Heart left ventricle (tissue), 13 donors: ENCODE results near the gene MRTO4.

Source experiments
- CTCF ChIP-seq, 12 donors: fragments of 200-600 bp; sonication (generic) in 4 of 12; IDR thresholded peaks; one replicate each; pipeline versions ENCODE4 v1.5.0 to v1.8.0; 2018 to 2022; ENCODE audit warnings: antibody characterized with exemption in 12 of 12, mild to moderate bottlenecking in 5 of 12
- POLR2A ChIP-seq, 2 donors: fragments of 450-650 bp; IDR thresholded peaks; one replicate each; pipeline ENCODE4 v1.6.1; 2017; ENCODE audit warnings: antibody characterized with exemption in 2 of 2, mild to moderate bottlenecking in 2 of 2, moderate library complexity in 2 of 2
- donor health status: ischemic (EF 13 %, LVEDD 7.1; RV severe dilation, severe dysfunction).
- donor health status: DM: no; HTN: yes; CAD: no.
- donor health status: DM: no; HTN: no; CAD: no.
- donor health status: ischemic (EF 25% LVEDD 6.9; RV normal size, moderate dysfunction).
- donor health status: ischemic (EF 25% LVEDD 5.7; RV mildly dilated, moderate dysfunction).
- donor health status: ischemic (EF 35%, LVEDD 5.7; RV mildly dilated, moderate dysfunction).
- donor health status: nonischemic (EF 11% LVEDD 7.7; RV severe dilation, severe dysfunction).
- donor health status: DM: yes; HTN: yes; CAD: no.
- donor health status: PGD.
- donor health status: ischemic (EF 29% LVEDD 5.4; RV normal size, mild dysfunction).
- donor health status: nonischemic (EF 23%, LVEDD 6.1; RV moderate dilation, normal function).

GRCh38 chr1:19213580-19213979 is 38.0 kb upstream of the MRTO4 start:
- TF ChIP-seq POLR2A (IDR thresholded peaks at IDR 0.05) (no peak), CTCF (IDR thresholded peaks at IDR 0.05) (no peak)
